Measurements from ENCODE around the gene ARHGEF7.

The ARHGEF7 gene

GRCh38 chr13:111249637-111250360 lies 134.7 kb downstream of the ARHGEF7 start:
- Histone ChIP-seq H3F3A (ENCODE audit: insufficient read depth, low read length) (no peaks in the 10 kb centered on the region), H4K20me1 (ENCODE audit: insufficient read depth, low read length) (no peaks in the 10 kb centered on the region), H3K9ac (ENCODE audit: low read length) (no peak overlapping the region), H3K9me3 (ENCODE audit: low read length) (0 out of 2 replicates have a peak, but pooled peaks cover 3% of the 10 kb centered on the region), H3K36me3 (ENCODE audit: insufficient read depth, low read length) (peaks cover 97% of the 10 kb centered on the region), H3K27me3 (ENCODE audit: insufficient read depth, low read length) (no peaks in the 10 kb centered on the region), H3K4me3 (ENCODE audit: low read depth, low read length, poor library complexity, severe bottlenecking) (no peak overlapping the region), H3K4me2 (ENCODE audit: low read length) (no peak overlapping the region), H2AFZ (ENCODE audit: low read length) (no peak overlapping the region), H3K79me2 (ENCODE audit: insufficient read depth, low read length) (no peaks in the 10 kb centered on the region; the same call in 1 of the 2 replicates), H3K4me1 (ENCODE audit: insufficient read depth, low read length, severe bottlenecking) (no peaks in the 10 kb centered on the region), H3K9me2 (ENCODE audit: low read depth, low read length) (no peaks in the 10 kb centered on the region), H3K27ac (ENCODE audit: low read depth, low read length, poor library complexity, severe bottlenecking) (no peak overlapping the region)
- TF ChIP-seq CTCF (IDR thresholded peaks at IDR 0.05; ENCODE audit: low read length): no peak
- TF ChIP-seq EZH2 (IDR thresholded peaks at IDR 0.05; ENCODE audit: borderline replicate concordance, low read length): no peak

- H2AFZ ChIP-seq (ENCODE audit: low read length): no peak overlapping the region
- no peak overlapping the region for H3K9ac ChIP-seq (ENCODE audit: low read length)
- no peak overlapping the region for H3K27ac ChIP-seq (ENCODE audit: low read depth, low read length, poor library complexity, severe bottlenecking)
- H3K4me2 ChIP-seq (ENCODE audit: low read length): no peak overlapping the region
- H3K79me2 ChIP-seq (ENCODE audit: insufficient read depth, low read length): no peaks in the 10 kb centered on the region; the same call in 1 of the 2 replicates
- no peaks in the 10 kb centered on the region for H4K20me1 ChIP-seq (ENCODE audit: insufficient read depth, low read length)
- H3K4me1 ChIP-seq (ENCODE audit: insufficient read depth, low read length, severe bottlenecking): no peaks in the 10 kb centered on the region
- peaks cover 96% of the 10 kb centered on the region for H3K36me3 ChIP-seq (ENCODE audit: insufficient read depth, low read length)
- H3K9me2 ChIP-seq (ENCODE audit: low read depth, low read length): no peaks in the 10 kb centered on the region
- H3F3A ChIP-seq (ENCODE audit: insufficient read depth, low read length): no peaks in the 10 kb centered on the region
- 0 out of 2 replicates have a peak, but pooled peaks cover 3% of the 10 kb centered on the region for H3K9me3 ChIP-seq (ENCODE audit: low read length)
- no peak overlapping the region for H3K4me3 ChIP-seq (ENCODE audit: low read depth, low read length, poor library complexity, severe bottlenecking)
- no peak for TF ChIP-seq CTCF (IDR thresholded peaks at IDR 0.05; ENCODE audit: low read length)
- TF ChIP-seq EZH2 (IDR thresholded peaks at IDR 0.05; ENCODE audit: borderline replicate concordance, low read length): no peak
- H3K27me3 ChIP-seq (ENCODE audit: insufficient read depth, low read length): no peaks in the 10 kb centered on the region
These were observed 136.7 kb downstream of the ARHGEF7 start for GRCh38 chr13:111251646-111252445.

GRCh38 chr13:111252446-111253364 lies 137.6 kb downstream of the ARHGEF7 start:
- Histone ChIP-seq H3K27ac (ENCODE audit: low read depth, low read length, poor library complexity, severe bottlenecking) (no peak overlapping the region), H3K9me2 (ENCODE audit: low read depth, low read length) (no peaks in the 10 kb centered on the region), H3F3A (ENCODE audit: insufficient read depth, low read length) (no peaks in the 10 kb centered on the region), H3K4me1 (ENCODE audit: insufficient read depth, low read length, severe bottlenecking) (no peaks in the 10 kb centered on the region), H3K27me3 (ENCODE audit: insufficient read depth, low read length) (no peaks in the 10 kb centered on the region), H3K36me3 (ENCODE audit: insufficient read depth, low read length) (peaks cover 96% of the 10 kb centered on the region), H4K20me1 (ENCODE audit: insufficient read depth, low read length) (no peaks in the 10 kb centered on the region), H2AFZ (ENCODE audit: low read length) (no peak overlapping the region), H3K4me2 (ENCODE audit: low read length) (no peak overlapping the region), H3K4me3 (ENCODE audit: low read depth, low read length, poor library complexity, severe bottlenecking) (no peak overlapping the region), H3K9ac (ENCODE audit: low read length) (no peak overlapping the region), H3K79me2 (ENCODE audit: insufficient read depth, low read length) (no peaks in the 10 kb centered on the region; the same call in 1 of the 2 replicates), H3K9me3 (ENCODE audit: low read length) (0 out of 2 replicates have a peak, but pooled peaks cover 3% of the 10 kb centered on the region)
- TF ChIP-seq EZH2 (IDR thresholded peaks at IDR 0.05; ENCODE audit: borderline replicate concordance, low read length): no peak
- TF ChIP-seq CTCF (IDR thresholded peaks at IDR 0.05; ENCODE audit: low read length): no peak
